Chondrocyte (in vitro differentiated cells): ENCODE data around the gene PCSK2. TPM values are rescaled to one million over a fixed set of nuclear protein-coding genes. Genes with fewer than 3 reads are reported as not detected.

Experiments
- DNase-seq: peaks from one replicate; pipeline ENCODE4 v3.0.0; 2021; ENCODE audit warnings: mixed read lengths, low spot score
- H3K27ac Mint-ChIP-seq: one replicate; pipeline ENCODE4 v1.8.0; 2021; ENCODE audit warnings: mild to moderate bottlenecking, moderate library complexity, mixed read lengths; ENCODE audit not compliant: unreplicated experiment
- H3K27me3 Mint-ChIP-seq: 2 replicates; pipeline ENCODE4 v1.8.0; 2021; ENCODE audit warnings: low read depth, mixed read lengths
- H3K36me3 Mint-ChIP-seq: 2 replicates; pipeline ENCODE4 v1.8.0; 2021; ENCODE audit warnings: low read depth, mixed read lengths
- H3K4me1 Mint-ChIP-seq: 2 replicates; pipeline ENCODE4 v1.8.0; 2021; ENCODE audit warnings: low read depth, mild to moderate bottlenecking, mixed read lengths
- H3K4me3 Mint-ChIP-seq: one replicate; pipeline ENCODE4 v1.8.0; 2021; ENCODE audit warnings: mild to moderate bottlenecking, moderate library complexity, mixed read lengths; ENCODE audit not compliant: unreplicated experiment
- H3K9me3 Mint-ChIP-seq: 2 replicates; pipeline ENCODE4 v1.8.0; 2021; ENCODE audit warnings: low read depth, mixed read lengths
- CTCF ChIP-seq: fragments of 200-600 bp; sonication (generic); IDR thresholded peaks from 2 replicates; pipeline ENCODE4 v1.5.0; 2021; ENCODE audit warnings: antibody characterized with exemption, mild to moderate bottlenecking, moderate library complexity
- total RNA-seq: library from RNA; stranded (reverse); gene quantifications from 3 replicates; pipeline ENCODE4 v1.2.1, GENCODE V29; 2021

The PCSK2 gene
- total RNA-seq, 1 donor from 2014 or later, result not detected

- Mint-ChIP-seq H3K4me3 (no peak overlapping the region), H3K27me3 (no peaks in the 10 kb centered on the region), H3K36me3 (no peaks in the 10 kb centered on the region), H3K27ac (no peak overlapping the region), H3K9me3 (no peaks in the 10 kb centered on the region), H3K4me1 (peaks cover 9% of the 10 kb centered on the region)
- DNase-seq, result no peak
- no peak for TF ChIP-seq CTCF
Measured at GRCh38 chr20:17520583-17520982, 293.7 kb downstream of the PCSK2 start.

- Mint-ChIP-seq H3K4me3 (no peak overlapping the region), H3K9me3 (no peaks in the 10 kb centered on the region), H3K27ac (no peak overlapping the region), H3K36me3 (no peaks in the 10 kb centered on the region), H3K4me1 (peaks cover 9% of the 10 kb centered on the region), H3K27me3 (no peaks in the 10 kb centered on the region)
- no peak for TF ChIP-seq CTCF
- no peak for DNase-seq
Measured at GRCh38 chr20:17522528-17522927, 295.7 kb downstream of the PCSK2 start.

- Mint-ChIP-seq H3K4me3 (no peak overlapping the region), H3K27ac (no peak overlapping the region), H3K9me3 (no peaks in the 10 kb centered on the region), H3K36me3 (no peaks in the 10 kb centered on the region), H3K4me1 (peaks cover 9% of the 10 kb centered on the region), H3K27me3 (no peaks in the 10 kb centered on the region)
- DNase-seq, result no peak
- no peak for TF ChIP-seq CTCF
Measured at GRCh38 chr20:17523326-17523725, 296.5 kb downstream of the PCSK2 start.

GRCh38 chr20:17524560-17524959 lies 297.7 kb downstream of the PCSK2 start:
- H3K9me3 Mint-ChIP-seq, result no peaks in the 10 kb centered on the region
- peaks cover 9% of the 10 kb centered on the region for H3K4me1 Mint-ChIP-seq
- H3K27ac Mint-ChIP-seq, result no peak overlapping the region
- no peaks in the 10 kb centered on the region for H3K36me3 Mint-ChIP-seq
- H3K4me3 Mint-ChIP-seq, result no peak overlapping the region
- DNase-seq, result no peak
- TF ChIP-seq CTCF, result no peak
- H3K27me3 Mint-ChIP-seq, result no peaks in the 10 kb centered on the region

- Mint-ChIP-seq H3K4me3 (no peak overlapping the region), H3K36me3 (no peaks in the 10 kb centered on the region), H3K4me1 (peaks cover 10% of the 10 kb centered on the region), H3K27ac (no peak overlapping the region), H3K27me3 (no peaks in the 10 kb centered on the region), H3K9me3 (no peaks in the 10 kb centered on the region)
- TF ChIP-seq CTCF, result no peak
- DNase-seq, result no peak
Measured at GRCh38 chr20:17525132-17525531, 298.3 kb downstream of the PCSK2 start.
